A549 (cell line): ENCODE results near the gene TBPL2. TPM values are rescaled to one million over a fixed set of nuclear protein-coding genes. Genes with fewer than 3 reads are reported as not detected.

ENCODE experiments used
- ATAC-seq, 2 experiments: fragments of 200-7000 bp in 1 of 2; fragments of >200 bp in 1 of 2; cut with Nextera tagmentation in 1 of 2; cut with Tn5 transposase in 1 of 2; 3 replicates each; pipeline versions ENCODE4 v1.8.0 to v1.9.1; 2018 to 2020; ENCODE audit warnings: mild to moderate bottlenecking in 1 of 2, moderate library complexity in 1 of 2
- CTCF ChIA-PET: fragments of 300-600 bp; sonication (Branson Sonifier 250); formaldehyde crosslinking; extraction: SDS; loops from one replicate; lab custom pipeline; 2021; ENCODE audit warnings: antibody characterized with exemption, inconsistent platforms; lab: Yijun Ruan, JAX
- POLR2A ChIA-PET: fragments of 350-600 bp; formaldehyde crosslinking; extraction: SDS; loops from one replicate; lab custom pipeline; 2021; ENCODE audit warnings: antibody characterized with exemption, inconsistent platforms; lab: Yijun Ruan, JAX
- DNase-seq, 2 experiments: peaks; one replicate each; pipeline versions ENCODE4 v3.0.0 to v3.0.0-alpha.2; 2011 to 2016; ENCODE audit warnings: low read depth in 1 of 2, low spot score in 1 of 2
- FAIRE-seq: peaks from 2 replicates; lab custom pipeline; 2011; peaks lifted over from hg19 to GRCh38; lab: Jason Lieb, UNC
- H3K27ac ChIP-seq, 2 experiments: fragments of >200 bp; sonication (Bioruptor Twin); formaldehyde crosslinking; 3 replicates each; pipeline ENCODE4 v1.5.1; 2016 to 2017
- H3K4me1 ChIP-seq: fragments of >200 bp; sonication (Bioruptor Twin); formaldehyde crosslinking; 3 replicates; pipeline ENCODE4 v1.6.1; 2016
- H3K4me2 ChIP-seq: fragments of >200 bp; sonication (Bioruptor Twin); formaldehyde crosslinking; 3 replicates; pipeline ENCODE4 v1.6.1; 2016
- H3K4me3 ChIP-seq: fragments of >200 bp; sonication (Bioruptor Twin); formaldehyde crosslinking; 3 replicates; pipeline ENCODE4 v1.5.1; 2016
- H3K9me3 ChIP-seq: fragments of >200 bp; sonication (Bioruptor Twin); formaldehyde crosslinking; 3 replicates; pipeline ENCODE4 v1.6.1; 2016
- ATOH8 ChIP-seq: fragments of 250-450 bp; sonication (Bioruptor Pico); IDR thresholded peaks from 2 replicates; pipeline ENCODE4 v1.5.0; 2020; ENCODE audit warnings: low read depth, mild to moderate bottlenecking, moderate library complexity
- BCL3 ChIP-seq: fragments of >200 bp; sonication (Bioruptor Twin); formaldehyde crosslinking; IDR thresholded peaks from 3 replicates; pipeline ENCODE4 v1.6.1; 2016
- BHLHE40 ChIP-seq: IDR thresholded peaks from 2 replicates; pipeline ENCODE4 v1.6.1; 2012; ENCODE audit warnings: low read depth, low read length, inconsistent platforms
- CEBPB ChIP-seq, 2 experiments: fragments of >200 bp in 1 of 2; sonication (Bioruptor Twin) in 1 of 2; formaldehyde crosslinking in 1 of 2; IDR thresholded peaks; 2 replicates each; pipeline ENCODE4 v1.6.1; 2012 to 2016
- CTCF ChIP-seq: fragments of >200 bp; sonication (Bioruptor Twin); formaldehyde crosslinking; IDR thresholded peaks from 3 replicates; pipeline ENCODE4 v1.5.1; 2016
- E2F6 ChIP-seq: IDR thresholded peaks from 2 replicates; pipeline ENCODE4 v1.6.1; 2012; ENCODE audit warnings: low read depth, borderline replicate concordance
- ELK1 ChIP-seq: fragments of 150-350 bp; IDR thresholded peaks from 2 replicates; pipeline ENCODE4 v1.6.1; 2014; ENCODE audit warnings: low read depth, mild to moderate bottlenecking, low read length
- ESRRA ChIP-seq: fragments of 150-350 bp; IDR thresholded peaks from 2 replicates; pipeline ENCODE4 v1.6.1; 2014; ENCODE audit warnings: mild to moderate bottlenecking, low read length, borderline replicate concordance
- GATA3 ChIP-seq: IDR thresholded peaks from 2 replicates; pipeline ENCODE4 v1.6.1; 2012; ENCODE audit warnings: borderline replicate concordance
- HES2 ChIP-seq: fragments of >200 bp; sonication (Bioruptor Twin); formaldehyde crosslinking; IDR thresholded peaks from 2 replicates; pipeline ENCODE4 v1.6.1; 2016
- HMGXB4 ChIP-seq: fragments of 250-450 bp; sonication (Bioruptor Pico); IDR thresholded peaks from 2 replicates; pipeline ENCODE4 v1.5.0; 2021; ENCODE audit warnings: mild to moderate bottlenecking, moderate library complexity, borderline replicate concordance
- HOXB13 ChIP-seq: fragments of 250-450 bp; sonication (Bioruptor Pico); IDR thresholded peaks from 2 replicates; pipeline ENCODE4 v1.5.0; 2020; ENCODE audit warnings: low read depth, mild to moderate bottlenecking, moderate library complexity
- HOXB5 ChIP-seq: fragments of 250-450 bp; sonication (Bioruptor Pico); IDR thresholded peaks from 2 replicates; pipeline ENCODE4 v1.5.0; 2020; ENCODE audit warnings: mild to moderate bottlenecking, moderate library complexity
- JUNB ChIP-seq: fragments of >200 bp; sonication (Bioruptor Twin); formaldehyde crosslinking; IDR thresholded peaks from 2 replicates; pipeline ENCODE4 v1.6.1; 2016
- MAZ ChIP-seq: fragments of 150-350 bp; IDR thresholded peaks from 2 replicates; pipeline ENCODE4 v1.6.1; 2014; ENCODE audit warnings: antibody characterized with exemption, low read depth, low read length, borderline replicate concordance
- POLR2A ChIP-seq: IDR thresholded peaks from 2 replicates; pipeline ENCODE4 v1.6.1; 2012; ENCODE audit warnings: mild to moderate bottlenecking, low read length
- POLR2AphosphoS2 ChIP-seq: conservative IDR thresholded peaks from 2 replicates; pipeline ENCODE4 v1.6.1; 2012; ENCODE audit warnings: low read length, improper control_type of control experiment, inconsistent platforms
- RAD21 ChIP-seq, 2 experiments: fragments of >200 bp in 1 of 2; sonication (Bioruptor Twin) in 1 of 2; formaldehyde crosslinking in 1 of 2; IDR thresholded peaks in 1 of 2; conservative IDR thresholded peaks in 1 of 2; 2 replicates in 1 of 2; 3 replicates in 1 of 2; pipeline ENCODE4 v1.6.1; 2012 to 2018; ENCODE audit warnings: inconsistent platforms in 1 of 2
- RARB ChIP-seq: fragments of 250-450 bp; sonication (Bioruptor Pico); IDR thresholded peaks from 2 replicates; pipeline ENCODE4 v1.8.0; 2021; ENCODE audit warnings: mild to moderate bottlenecking, moderate library complexity
- RCOR1 ChIP-seq: fragments of 150-350 bp; IDR thresholded peaks from 2 replicates; pipeline ENCODE4 v1.6.1; 2014; ENCODE audit warnings: antibody characterized with exemption, low read length, low read depth
- RFX5 ChIP-seq: fragments of 450-650 bp; IDR thresholded peaks from 2 replicates; pipeline ENCODE4 v1.7.1; 2014; ENCODE audit warnings: antibody characterized with exemption, mild to moderate bottlenecking, moderate library complexity
- SMC3 ChIP-seq: fragments of >200 bp; sonication (Bioruptor Twin); formaldehyde crosslinking; IDR thresholded peaks from 3 replicates; pipeline ENCODE4 v1.6.1; 2018; ENCODE audit warnings: inconsistent platforms
- TFCP2L1 ChIP-seq: fragments of 250-450 bp; sonication (Bioruptor Pico); IDR thresholded peaks from 2 replicates; pipeline ENCODE4 v1.5.0; 2021; ENCODE audit warnings: mild to moderate bottlenecking
- ZFP36 ChIP-seq: fragments of 450-650 bp; IDR thresholded peaks from 2 replicates; pipeline ENCODE4 v1.6.1; 2014; ENCODE audit warnings: borderline replicate concordance; ENCODE audit not compliant: partially characterized antibody
- ZNF302 ChIP-seq: fragments of 250-450 bp; sonication (Bioruptor Pico); IDR thresholded peaks from 2 replicates; pipeline ENCODE4 v1.9.0; 2021; ENCODE audit warnings: inconsistent platforms, mild to moderate bottlenecking, moderate library complexity
- ZSCAN20 ChIP-seq: fragments of 250-450 bp; sonication (Bioruptor Pico); IDR thresholded peaks from 2 replicates; pipeline ENCODE4 v1.8.0; 2022; ENCODE audit warnings: mild to moderate bottlenecking, moderate library complexity
- WGBS: methylation state at CpG from one replicate; pipeline ENCODE4 v1.1.6; 2017; ENCODE audit errors: missing lambda C conversion rate; 5-methylcytosine and 5-hydroxymethylcytosine counted together
- polyA plus RNA-seq, 4 experiments: library from polyadenylated mRNA; depleted of rRNA in 3 of 4; stranded (reverse); fragments of >200 nt; fragmentation: RNase III in 1 of 4; extraction: RNeasy Plus Mini Kit Qiagen cat#74134 plus additional on column Dnase treatment in 1 of 4; gene quantifications; 2 replicates in 3 of 4; 3 replicates in 1 of 4; pipeline ENCODE4 v1.2.3, GENCODE V29; 2011 to 2017

The TBPL2 gene
- polyA plus RNA-seq, 2 of the 4 experiments (the other 2 are of a cell fraction), result not detected

GRCh38 chr14:55446127-55446736 is 5.8 kb upstream of the TBPL2 start:
- no peak for FAIRE-seq
- TF ChIP-seq RCOR1 (no peak), HOXB5 (CRISPR knock-in tag) (no peak), HOXB13 (no peak), RARB (CRISPR knock-in tag) (no peak), JUNB (no peak), TFCP2L1 (CRISPR knock-in tag) (no peak), RAD21 (conservative IDR thresholded peaks at IDR 0.05 in 1 of 2, IDR thresholded peaks at IDR 0.05 in 1 of 2) (peak; percentile 81 to 88), ESRRA (no peak), CEBPB (IDR thresholded peaks at IDR 0.05) (peak in 1 of 2 experiments; percentile 6; a peak in 1 of 4 replicates), CTCF (peak; percentile 83), GATA3 (no peak), ELK1 (no peak), SMC3 (peak; percentile 74), POLR2AphosphoS2 (no peak)

GRCh38 chr14:55441286-55441685 is 870 bp upstream of the TBPL2 start:
- H3K9me3 ChIP-seq, result no peaks in the 10 kb centered on the region

More at GRCh38 chr14:55446127-55446736, 5.8 kb upstream of the TBPL2 start:
- Histone ChIP-seq H3K27ac (peak overlapping the region; percentile 71 to 88; a peak in 5 of 6 replicates), H3K9me3 (no peaks in the 10 kb centered on the region), H3K4me2 (peak overlapping the region; percentile 53), H3K4me3 (no peak overlapping the region), H3K4me1 (peaks cover 38% of the 10 kb centered on the region)
- 17% methylated on average over 5 of the region's 5 CpGs for WGBS
- peak; percentile 61 to 80 for DNase-seq
- ChIA-PET POLR2A (interaction anchor here (0.8 to 2.3 kb wide), 2 partner anchors 135 to 153 kb away, joined by 4 to 12 read pairs; partner anchors contain the start of gene KTN1), CTCF (interaction anchor here (0.6 to 4.0 kb wide), 83 partner anchors 8 to 1043 kb away, joined by 3 to 31 read pairs (median 4); no protein-coding TSS in a partner anchor)
- peak; percentile 54 to 72; a peak in 5 of 6 replicates for ATAC-seq

More at GRCh38 chr14:55441286-55441685, 870 bp upstream of the TBPL2 start:
- no peak for FAIRE-seq
- peaks cover 4% of the 10 kb centered on the region for H3K4me1 ChIP-seq
- no peak overlapping the region for H3K4me2 ChIP-seq
- ChIA-PET CTCF (interaction anchor here (0.7 to 3.1 kb wide), 6 partner anchors 9 to 1034 kb away, joined by 3 to 12 read pairs (median 4); no protein-coding TSS in a partner anchor), POLR2A (no interaction called here)
- H3K27ac ChIP-seq, result no peak overlapping the region
- no peak for DNase-seq
- no peak overlapping the region for H3K4me3 ChIP-seq
- ATAC-seq, result no peak
- WGBS, result 76% methylated on average over 9 of the region's 9 CpGs
- TF ChIP-seq ZSCAN20 (CRISPR knock-in tag), result no peak
- no peak for TF ChIP-seq HMGXB4 (CRISPR knock-in tag)
- TF ChIP-seq ATOH8, result no peak
- no peak for TF ChIP-seq BCL3
- TF ChIP-seq RAD21 (conservative IDR thresholded peaks at IDR 0.05 in 1 of 2, IDR thresholded peaks at IDR 0.05 in 1 of 2), result no peak
- TF ChIP-seq BHLHE40, result no peak
- no peak for TF ChIP-seq ZNF302 (CRISPR knock-in tag)
- TF ChIP-seq HES2, result no peak
- TF ChIP-seq E2F6, result no peak
- TF ChIP-seq RFX5, result no peak
- no peak for TF ChIP-seq ZFP36
- no peak for TF ChIP-seq POLR2A
- no peak for TF ChIP-seq MAZ
- TF ChIP-seq, all 56 proteins: peak for 0
